HG03457 (cell line): ENCODE measurements around the gene OMA1.

Experiments used
- ATAC-seq: cut with Tn5 transposase; IDR thresholded peaks from one replicate; pipeline ENCODE4 v1.9.1; 2021; ENCODE audit warnings: moderate number of reproducible peaks; ENCODE audit not compliant: unreplicated experiment

The OMA1 gene

GRCh38 chr1:58465176-58465575 is 81.3 kb downstream of the OMA1 start:
- no peak for ATAC-seq

GRCh38 chr1:58460469-58460868 is 86.1 kb downstream of the OMA1 start:
- no peak for ATAC-seq

- no peak for ATAC-seq
Observed at GRCh38 chr1:58459911-58460310, 86.6 kb downstream of the OMA1 start.

GRCh38 chr1:58457023-58457635 is 89.4 kb downstream of the OMA1 start:
- no peak for ATAC-seq

- ATAC-seq: no peak
Observed at GRCh38 chr1:58456470-58456869, 90.1 kb downstream of the OMA1 start.

- ATAC-seq: no peak
Observed at GRCh38 chr1:58454807-58455206, 91.7 kb downstream of the OMA1 start.

- no peak for ATAC-seq
Observed at GRCh38 chr1:58454385-58454784, 92.1 kb downstream of the OMA1 start.

GRCh38 chr1:58451560-58452191 is 94.8 kb downstream of the OMA1 start:
- no peak for ATAC-seq

GRCh38 chr1:58447886-58448285 is 98.6 kb downstream of the OMA1 start:
- no peak for ATAC-seq

GRCh38 chr1:58447042-58447441 is 99.5 kb downstream of the OMA1 start:
- ATAC-seq: no peak

GRCh38 chr1:58446368-58446767 is 100.2 kb downstream of the OMA1 start:
- ATAC-seq: no peak

- ATAC-seq: no peak
Observed at GRCh38 chr1:58443986-58444868, 102.3 kb downstream of the OMA1 start.

- ATAC-seq: no peak
Observed at GRCh38 chr1:58442114-58442513, 104.4 kb downstream of the OMA1 start.

- no peak for ATAC-seq
Observed at GRCh38 chr1:58441699-58442098, 104.8 kb downstream of the OMA1 start.

GRCh38 chr1:58440696-58441095 is 105.8 kb downstream of the OMA1 start:
- no peak for ATAC-seq

GRCh38 chr1:58439946-58440345 is 106.6 kb downstream of the OMA1 start:
- ATAC-seq: no peak

GRCh38 chr1:58438468-58438867 is 108.1 kb downstream of the OMA1 start:
- no peak for ATAC-seq

GRCh38 chr1:58437623-58438022 is 108.9 kb downstream of the OMA1 start:
- no peak for ATAC-seq

GRCh38 chr1:58436615-58437297 is 109.8 kb downstream of the OMA1 start:
- no peak for ATAC-seq

- ATAC-seq: no peak
Observed at GRCh38 chr1:58435376-58435775, 111.2 kb downstream of the OMA1 start.

GRCh38 chr1:58434607-58435006 is 111.9 kb downstream of the OMA1 start:
- no peak for ATAC-seq
